SU-DHL-6 (cell line): ENCODE results near the gene PI4K2B.

Source experiments
- H2AFZ ChIP-seq: fragments of 200-600 bp; sonication (generic); 2 replicates; pipeline ENCODE4 v1.6.1; 2014; ENCODE audit warnings: low read depth, mild to moderate bottlenecking, moderate library complexity, mixed read lengths, antibody characterized with exemption, low read length; ENCODE audit not compliant: severe bottlenecking
- H3F3A ChIP-seq: fragments of 200-600 bp; shearing (Covaris generic); 2 replicates; pipeline ENCODE4 v1.6.0; 2016; ENCODE audit warnings: antibody characterized with exemption, mild to moderate bottlenecking; ENCODE audit not compliant: insufficient read depth
- H3K27ac ChIP-seq: fragments of 200-600 bp; sonication (generic); 2 replicates; pipeline ENCODE4 v1.5.1; 2016; ENCODE audit warnings: low read depth, mild to moderate bottlenecking, low read length, moderate library complexity, mixed read lengths
- H3K27me3 ChIP-seq: fragments of 200-600 bp; sonication (generic), shearing (Covaris generic); 2 replicates; pipeline ENCODE4 v1.6.0; 2014; ENCODE audit warnings: mild to moderate bottlenecking, low read length
- H3K36me3 ChIP-seq: fragments of 200-600 bp; sonication (generic); 2 replicates; pipeline ENCODE4 v1.6.1; 2014; ENCODE audit warnings: mild to moderate bottlenecking, low read length, mixed read lengths
- H3K4me2 ChIP-seq: fragments of 300-600, 200-600 bp; shearing (Covaris generic), sonication (generic); 2 replicates; pipeline ENCODE4 v1.6.0; 2014; ENCODE audit warnings: low read length, low read depth, mild to moderate bottlenecking; ENCODE audit not compliant: poor library complexity, severe bottlenecking
- H3K4me3 ChIP-seq: fragments of 200-600 bp; sonication (generic); 2 replicates; pipeline ENCODE4 v1.5.1; 2014; ENCODE audit warnings: antibody characterized with exemption, low read length, mild to moderate bottlenecking, mixed read lengths; ENCODE audit not compliant: insufficient read depth, poor library complexity, severe bottlenecking
- H3K79me2 ChIP-seq: fragments of 200-600 bp; sonication (generic); 2 replicates; pipeline ENCODE4 v1.6.1; 2014; ENCODE audit warnings: mild to moderate bottlenecking, low read length, moderate library complexity; ENCODE audit not compliant: insufficient read depth
- H3K9ac ChIP-seq: fragments of 200-600 bp; sonication (generic); 2 replicates; pipeline ENCODE4 v1.7.0; 2014; ENCODE audit warnings: mild to moderate bottlenecking, low read length
- H3K9me2 ChIP-seq: fragments of 200-600 bp; sonication (generic); replicated peaks from 2 replicates; pipeline ENCODE4 v1.6.1; 2014; ENCODE audit warnings: low read length; ENCODE audit not compliant: insufficient read depth
- H3K9me3 ChIP-seq: fragments of 200-600 bp; sonication (generic); 2 replicates; pipeline ENCODE4 v1.6.1; 2014; ENCODE audit warnings: low read length, mixed read lengths; ENCODE audit not compliant: insufficient read depth
- H4K20me1 ChIP-seq: fragments of 200-600 bp; sonication (generic); 2 replicates; pipeline ENCODE4 v1.6.1; 2014; ENCODE audit warnings: low read depth, mild to moderate bottlenecking, antibody characterized with exemption, low read length, moderate library complexity, mixed read lengths
- EZH2phosphoT487 ChIP-seq: fragments of 200-600 bp; sonication (generic), shearing (Covaris generic); conservative IDR thresholded peaks from 2 replicates; pipeline ENCODE4 v1.6.1; 2018; ENCODE audit warnings: mild to moderate bottlenecking, antibody characterized with exemption, low read length, moderate library complexity, mixed read lengths
- TF ChIP-seq, protein P1 (sequence below): fragments of 200-600 bp; sonication (generic); IDR thresholded peaks from one replicate; pipeline ENCODE4 v1.5.1; 2017; ENCODE audit warnings: antibody characterized with exemption, mild to moderate bottlenecking, low read length, moderate library complexity; ENCODE audit not compliant: insufficient read depth, poor library complexity, severe bottlenecking

The PI4K2B gene

DNA sequence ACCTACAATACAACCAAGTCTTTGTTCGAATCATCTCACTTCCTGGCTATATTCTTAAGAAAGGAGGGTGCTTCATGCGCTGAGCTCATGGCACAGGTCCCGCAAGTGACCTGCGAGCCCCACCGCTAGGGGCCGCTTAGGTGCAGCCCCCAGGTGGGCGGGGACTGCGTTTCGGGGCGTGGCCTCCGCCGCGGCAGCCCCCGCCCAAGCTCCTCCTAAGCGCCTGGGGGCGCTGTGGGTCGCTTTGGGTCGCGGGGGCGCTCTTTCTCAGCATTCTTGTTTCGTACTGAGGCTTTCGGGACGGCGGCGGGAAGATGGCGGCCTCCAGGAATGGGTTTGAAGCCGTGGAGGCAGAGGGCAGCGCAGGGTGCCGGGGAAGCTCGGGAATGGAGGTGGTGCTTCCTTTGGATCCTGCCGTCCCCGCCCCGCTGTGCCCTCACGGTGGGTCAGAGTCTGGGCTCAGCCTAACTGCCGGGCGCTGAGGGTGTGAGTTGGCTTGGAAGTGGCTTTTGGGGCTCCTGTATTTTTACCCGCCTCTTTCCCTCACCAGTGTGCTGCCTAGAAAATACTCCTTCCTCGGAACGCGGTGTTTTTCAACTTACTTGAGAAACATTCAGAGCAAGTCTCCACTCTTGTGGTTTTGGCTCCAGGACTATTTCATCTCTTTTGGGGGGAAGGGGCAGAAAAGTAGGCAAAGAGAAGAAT is 78.8 kb downstream of the PI4K2B start, which contains the start of gene ZCCHC4:
TSS of gene ZCCHC4 (plus strand) at position 279 of the 705 bp plus-strand sequence. CDS start at position 315, 36 bp downstream.
- H2AFZ ChIP-seq: peak within 1 kb of the TSS; percentile 93
- no peaks in the 10 kb centered on the region for H3K27me3 ChIP-seq
- peak within 1 kb of the TSS; percentile 87 for H3K9ac ChIP-seq
- H3K9me2 ChIP-seq: no peaks in the 10 kb centered on the region
- peaks cover 9% of the 10 kb centered on the region for H3K79me2 ChIP-seq
- peak within 1 kb of the TSS; percentile 94 for H3K4me3 ChIP-seq
- no peaks in the 10 kb centered on the region for H4K20me1 ChIP-seq
- H3K36me3 ChIP-seq: no peaks in the 10 kb centered on the region
- no peak for TF ChIP-seq EZH2phosphoT487
- TF ChIP-seq, protein P1, sequence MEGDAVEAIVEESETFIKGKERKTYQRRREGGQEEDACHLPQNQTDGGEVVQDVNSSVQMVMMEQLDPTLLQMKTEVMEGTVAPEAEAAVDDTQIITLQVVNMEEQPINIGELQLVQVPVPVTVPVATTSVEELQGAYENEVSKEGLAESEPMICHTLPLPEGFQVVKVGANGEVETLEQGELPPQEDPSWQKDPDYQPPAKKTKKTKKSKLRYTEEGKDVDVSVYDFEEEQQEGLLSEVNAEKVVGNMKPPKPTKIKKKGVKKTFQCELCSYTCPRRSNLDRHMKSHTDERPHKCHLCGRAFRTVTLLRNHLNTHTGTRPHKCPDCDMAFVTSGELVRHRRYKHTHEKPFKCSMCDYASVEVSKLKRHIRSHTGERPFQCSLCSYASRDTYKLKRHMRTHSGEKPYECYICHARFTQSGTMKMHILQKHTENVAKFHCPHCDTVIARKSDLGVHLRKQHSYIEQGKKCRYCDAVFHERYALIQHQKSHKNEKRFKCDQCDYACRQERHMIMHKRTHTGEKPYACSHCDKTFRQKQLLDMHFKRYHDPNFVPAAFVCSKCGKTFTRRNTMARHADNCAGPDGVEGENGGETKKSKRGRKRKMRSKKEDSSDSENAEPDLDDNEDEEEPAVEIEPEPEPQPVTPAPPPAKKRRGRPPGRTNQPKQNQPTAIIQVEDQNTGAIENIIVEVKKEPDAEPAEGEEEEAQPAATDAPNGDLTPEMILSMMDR: peak; percentile 100
- no peaks in the 10 kb centered on the region for H3K9me3 ChIP-seq
- H3K4me2 ChIP-seq: peak within 1 kb of the TSS; percentile 84
- no peaks in the 10 kb centered on the region for H3F3A ChIP-seq
- H3K27ac ChIP-seq: 0 out of 2 replicates have a peak within 1 kb of the TSS, but pooled peaks have one; percentile 9

DNA sequence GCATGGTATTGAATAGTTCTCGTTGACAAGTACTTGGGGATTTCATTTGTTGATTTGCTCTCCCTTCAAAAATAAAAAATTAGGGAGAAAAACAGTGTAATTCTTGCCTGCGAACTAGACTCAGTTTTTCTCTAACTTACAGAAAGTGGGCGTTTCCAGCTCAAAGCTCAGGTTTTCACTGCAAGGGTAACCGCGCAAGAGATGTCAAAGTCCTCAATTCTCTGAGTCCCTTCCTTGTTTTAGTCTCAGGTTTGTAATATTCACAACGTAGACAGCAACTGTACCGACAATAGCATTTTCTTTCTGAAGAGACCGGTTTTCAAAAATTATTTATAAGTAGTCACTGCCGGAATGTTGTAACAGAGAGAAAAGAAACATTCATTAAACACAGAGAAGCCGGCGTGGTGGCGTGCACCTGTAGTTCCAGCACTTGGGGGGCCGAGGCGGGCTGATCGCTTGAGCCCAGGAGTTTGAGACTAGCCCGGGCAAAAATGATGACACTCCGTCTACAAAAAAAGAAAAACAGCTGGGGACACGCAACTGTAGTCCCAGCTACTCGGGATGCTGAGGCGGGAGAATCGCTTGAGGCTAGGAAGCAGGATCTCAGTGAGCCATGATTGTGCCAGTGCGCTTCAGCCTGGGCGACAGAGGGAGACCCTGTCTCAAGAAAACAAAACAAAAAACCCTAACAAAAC is 79.5 kb downstream of the PI4K2B start:
- no peak for TF ChIP-seq EZH2phosphoT487
- TF ChIP-seq, protein P1: no peak
- Histone ChIP-seq H3F3A (no peaks in the 10 kb centered on the region), H3K9me3 (no peaks in the 10 kb centered on the region), H3K4me2 (peak overlapping the region; percentile 84), H3K4me3 (peak overlapping the region; percentile 94), H4K20me1 (no peaks in the 10 kb centered on the region), H3K79me2 (peaks cover 9% of the 10 kb centered on the region), H3K9me2 (no peaks in the 10 kb centered on the region), H3K9ac (peak overlapping the region; percentile 87), H3K36me3 (no peaks in the 10 kb centered on the region; the same call in 1 of the 2 replicates), H3K27ac (0 out of 2 replicates have a peak overlapping the region, but pooled peaks have one; percentile 9), H2AFZ (peak overlapping the region; percentile 93), H3K27me3 (no peaks in the 10 kb centered on the region)

DNA sequence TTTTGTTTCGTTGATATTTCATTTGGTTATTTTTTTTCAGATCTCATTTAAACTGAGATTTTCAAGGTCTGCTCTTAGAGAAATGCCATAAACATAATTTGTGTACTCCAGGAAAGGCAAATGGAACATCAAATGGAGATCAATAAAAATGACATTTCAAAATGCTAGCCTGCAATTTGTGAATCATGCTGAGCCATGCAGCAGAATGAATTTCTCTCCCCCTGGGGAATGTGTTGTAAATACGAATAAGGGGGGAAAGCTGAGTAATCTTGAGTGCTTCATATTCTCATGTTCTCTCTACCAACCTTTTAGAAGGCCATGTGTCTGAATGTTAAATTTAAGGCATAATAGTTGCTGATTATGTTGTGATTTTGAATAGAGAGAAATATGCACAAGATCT is 86.5 kb downstream of the PI4K2B start:
- no peak overlapping the region for H3K4me2 ChIP-seq
- H3K36me3 ChIP-seq: no peaks in the 10 kb centered on the region; the same call in 1 of the 2 replicates
- H3K9me3 ChIP-seq: no peaks in the 10 kb centered on the region
- no peak overlapping the region for H3K9ac ChIP-seq
- no peaks in the 10 kb centered on the region for H3F3A ChIP-seq
- no peaks in the 10 kb centered on the region for H3K27me3 ChIP-seq
- H3K79me2 ChIP-seq: no peaks in the 10 kb centered on the region
- no peak overlapping the region for H3K27ac ChIP-seq
- no peak for TF ChIP-seq EZH2phosphoT487
- TF ChIP-seq, protein P1: no peak
- H3K4me3 ChIP-seq: no peak overlapping the region
- H2AFZ ChIP-seq: no peak overlapping the region
- H4K20me1 ChIP-seq: no peaks in the 10 kb centered on the region
- H3K9me2 ChIP-seq: no peaks in the 10 kb centered on the region
